ENCODE results near the gene STRN3.

DNA sequence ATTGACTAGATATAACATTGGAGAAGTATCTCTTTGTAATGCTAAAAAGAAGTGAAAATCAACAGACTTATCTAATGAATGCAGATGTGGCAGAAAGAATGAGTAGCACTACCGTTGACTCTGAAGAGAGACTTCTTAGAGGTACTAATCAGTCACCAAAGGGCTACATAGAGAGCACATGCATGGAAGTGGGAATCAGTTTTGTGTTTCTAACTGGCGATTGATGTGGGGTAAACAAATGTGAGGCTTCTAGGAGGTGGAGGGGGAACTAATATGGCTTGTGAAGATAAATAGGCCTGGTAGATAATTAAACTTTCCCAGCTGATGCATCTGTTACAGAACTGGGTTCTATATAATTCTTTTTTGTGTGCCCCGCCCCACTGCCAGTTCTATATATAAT, 141.3 kb downstream of the STRN3 start:
- TF ChIP-seq, protein P1, sequence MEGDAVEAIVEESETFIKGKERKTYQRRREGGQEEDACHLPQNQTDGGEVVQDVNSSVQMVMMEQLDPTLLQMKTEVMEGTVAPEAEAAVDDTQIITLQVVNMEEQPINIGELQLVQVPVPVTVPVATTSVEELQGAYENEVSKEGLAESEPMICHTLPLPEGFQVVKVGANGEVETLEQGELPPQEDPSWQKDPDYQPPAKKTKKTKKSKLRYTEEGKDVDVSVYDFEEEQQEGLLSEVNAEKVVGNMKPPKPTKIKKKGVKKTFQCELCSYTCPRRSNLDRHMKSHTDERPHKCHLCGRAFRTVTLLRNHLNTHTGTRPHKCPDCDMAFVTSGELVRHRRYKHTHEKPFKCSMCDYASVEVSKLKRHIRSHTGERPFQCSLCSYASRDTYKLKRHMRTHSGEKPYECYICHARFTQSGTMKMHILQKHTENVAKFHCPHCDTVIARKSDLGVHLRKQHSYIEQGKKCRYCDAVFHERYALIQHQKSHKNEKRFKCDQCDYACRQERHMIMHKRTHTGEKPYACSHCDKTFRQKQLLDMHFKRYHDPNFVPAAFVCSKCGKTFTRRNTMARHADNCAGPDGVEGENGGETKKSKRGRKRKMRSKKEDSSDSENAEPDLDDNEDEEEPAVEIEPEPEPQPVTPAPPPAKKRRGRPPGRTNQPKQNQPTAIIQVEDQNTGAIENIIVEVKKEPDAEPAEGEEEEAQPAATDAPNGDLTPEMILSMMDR (IDR thresholded peaks at IDR 0.05) = no peak
- TF ChIP-seq POLR2A (IDR thresholded peaks at IDR 0.05) = no peak

All from right lobe of liver (tissue), 4 donors.